Hypothalamus (tissue), 51 donors: ENCODE results near the gene FEM1B.

Source experiments
- DNase-seq, 51 donors: peaks; one replicate each; lab custom pipeline; 2025; lab: John Stamatoyannopoulos, UW

The FEM1B gene

DNA sequence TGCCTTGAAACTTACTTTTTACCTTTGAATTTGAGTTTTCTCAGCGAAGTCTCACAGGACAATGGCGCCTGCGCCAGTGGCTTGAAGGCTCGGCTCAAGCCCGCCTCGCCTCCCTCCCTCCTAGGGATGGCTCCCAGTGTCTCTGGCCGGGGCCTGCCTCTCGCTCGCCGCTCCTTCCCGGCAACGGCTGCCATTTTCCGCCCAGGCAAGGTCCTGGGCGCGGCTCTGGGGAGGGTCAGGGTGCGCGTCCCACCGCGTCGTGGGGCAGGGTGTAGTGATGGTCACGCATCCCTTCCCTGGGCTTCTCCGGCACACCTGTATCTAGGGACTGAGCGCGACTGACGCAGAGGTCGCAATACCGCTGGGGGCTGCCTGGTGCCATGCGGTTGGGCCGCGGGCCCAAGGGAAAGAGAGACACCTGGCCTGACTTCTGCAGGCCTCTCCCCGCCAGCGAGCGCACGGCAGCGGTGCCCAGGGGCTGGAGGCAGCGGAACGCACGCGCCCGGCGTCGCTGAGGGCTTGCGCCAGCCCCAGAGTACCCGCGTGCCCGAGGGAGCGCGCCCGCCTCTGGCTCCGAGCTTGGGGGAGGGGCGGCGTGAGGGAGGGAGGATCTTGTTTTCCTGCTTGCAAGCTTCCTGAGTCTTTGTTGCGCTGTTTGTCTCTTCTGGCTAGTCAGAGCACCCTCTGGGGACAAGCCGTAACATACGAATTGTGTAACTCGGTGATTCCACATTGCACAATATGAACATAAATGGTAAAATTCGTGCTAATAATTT is 20.7 kb upstream of the FEM1B start:
- peak; percentile 51 to 94 (median 84) for DNase-seq

- DNase-seq, result no peak
Observed at GRCh38 chr15:68258692-68259091, 18.9 kb upstream of the FEM1B start.

DNA sequence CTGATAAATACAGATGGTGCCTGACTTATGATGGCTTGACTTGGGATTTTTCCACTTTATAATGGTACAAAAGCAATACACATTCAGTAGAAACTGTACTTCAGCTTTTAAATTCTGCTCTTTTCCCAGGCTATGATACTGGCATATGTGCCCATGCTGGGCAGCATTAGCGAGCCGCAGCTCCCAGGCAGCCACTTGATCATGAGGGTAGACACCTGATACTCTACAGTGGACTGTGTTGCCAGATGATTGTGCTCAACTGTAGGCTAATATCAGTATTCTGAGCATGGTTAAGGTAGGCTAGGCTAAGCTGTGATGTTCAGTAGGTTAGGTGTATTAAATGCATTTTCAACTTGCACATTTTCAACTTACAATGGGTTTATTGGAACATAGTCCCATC is 17.7 kb upstream of the FEM1B start:
- DNase-seq, result no peak

GRCh38 chr15:68261241-68261640 is 16.3 kb upstream of the FEM1B start:
- DNase-seq, result no peak

GRCh38 chr15:68261980-68262379 is 15.6 kb upstream of the FEM1B start:
- no peak for DNase-seq

- no peak for DNase-seq
Observed at GRCh38 chr15:68262514-68263356, 14.8 kb upstream of the FEM1B start.

DNA sequence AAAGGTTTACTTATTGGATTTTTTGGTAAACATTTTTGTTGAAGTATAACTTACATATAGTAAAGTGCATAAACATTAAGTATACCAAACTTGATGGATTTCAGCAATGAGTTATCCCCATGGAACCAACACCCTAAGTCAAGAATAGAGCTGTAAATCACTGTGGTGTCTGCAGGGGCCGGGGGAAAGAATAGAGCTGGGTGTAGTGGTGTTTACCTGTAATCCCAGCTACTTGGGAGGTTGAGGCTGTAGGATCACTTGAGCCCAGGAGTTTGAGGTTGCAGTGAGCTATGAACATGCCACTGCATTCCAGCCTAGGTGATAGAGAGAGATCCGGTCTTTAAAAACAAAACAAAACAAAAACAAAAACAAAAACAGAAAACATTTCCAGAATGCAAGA is 13.3 kb upstream of the FEM1B start:
- no peak for DNase-seq

- no peak for DNase-seq
Observed at GRCh38 chr15:68265081-68265480, 12.5 kb upstream of the FEM1B start.

DNA sequence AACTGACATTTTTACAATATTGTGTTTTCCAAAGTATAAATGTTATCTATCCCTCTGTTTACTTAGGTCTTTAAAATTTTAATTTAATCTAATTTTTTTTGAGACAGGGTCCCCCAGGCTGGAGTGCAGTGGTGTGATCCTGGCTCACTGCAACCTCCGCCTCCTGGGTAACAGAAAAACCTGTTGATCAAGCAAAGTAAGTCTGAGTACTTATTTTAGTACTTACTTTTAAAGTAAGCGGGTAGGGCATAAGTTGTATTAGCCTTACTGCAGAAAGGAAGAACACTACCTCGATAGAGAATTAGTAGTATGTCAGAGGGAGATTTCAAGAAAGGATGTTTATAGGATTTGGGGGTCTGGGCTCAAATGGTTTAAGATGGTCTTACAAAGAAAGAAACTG is 11.9 kb upstream of the FEM1B start:
- no peak for DNase-seq

- DNase-seq, result no peak
Observed at GRCh38 chr15:68268405-68268804, 9.1 kb upstream of the FEM1B start.

- DNase-seq, result peak in 17 of 51 donors; percentile 6 to 57 (median 28)
Observed at GRCh38 chr15:68271854-68272471, 5.6 kb upstream of the FEM1B start.

DNA sequence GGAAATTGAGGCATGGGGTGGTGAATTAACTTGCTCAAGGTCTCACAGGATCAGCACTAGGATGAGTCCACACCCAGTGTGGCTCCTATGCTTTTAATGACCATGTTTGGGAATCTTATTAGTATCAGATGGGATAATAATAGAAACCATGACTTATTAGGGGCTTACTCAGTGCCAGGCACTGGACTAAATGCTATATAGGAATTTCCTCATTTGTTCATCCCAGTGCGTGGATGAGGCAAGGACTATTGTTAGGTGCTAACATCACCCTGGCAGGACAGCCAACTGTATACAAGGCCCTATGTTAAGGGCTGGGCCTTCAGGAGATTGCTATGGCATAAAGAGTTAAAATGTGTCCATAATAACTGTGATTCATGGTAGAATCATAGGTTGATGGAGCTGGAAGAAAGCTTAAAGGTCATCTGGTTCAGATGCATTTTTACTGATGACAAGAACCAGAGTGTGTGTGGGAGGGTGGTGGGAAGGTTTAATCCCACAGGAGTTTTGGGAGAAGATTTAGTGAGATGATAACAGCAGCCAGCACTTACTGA is 4.7 kb upstream of the FEM1B start:
- no peak for DNase-seq

GRCh38 chr15:68274201-68274848 is 3.2 kb upstream of the FEM1B start:
- DNase-seq, result no peak

DNA sequence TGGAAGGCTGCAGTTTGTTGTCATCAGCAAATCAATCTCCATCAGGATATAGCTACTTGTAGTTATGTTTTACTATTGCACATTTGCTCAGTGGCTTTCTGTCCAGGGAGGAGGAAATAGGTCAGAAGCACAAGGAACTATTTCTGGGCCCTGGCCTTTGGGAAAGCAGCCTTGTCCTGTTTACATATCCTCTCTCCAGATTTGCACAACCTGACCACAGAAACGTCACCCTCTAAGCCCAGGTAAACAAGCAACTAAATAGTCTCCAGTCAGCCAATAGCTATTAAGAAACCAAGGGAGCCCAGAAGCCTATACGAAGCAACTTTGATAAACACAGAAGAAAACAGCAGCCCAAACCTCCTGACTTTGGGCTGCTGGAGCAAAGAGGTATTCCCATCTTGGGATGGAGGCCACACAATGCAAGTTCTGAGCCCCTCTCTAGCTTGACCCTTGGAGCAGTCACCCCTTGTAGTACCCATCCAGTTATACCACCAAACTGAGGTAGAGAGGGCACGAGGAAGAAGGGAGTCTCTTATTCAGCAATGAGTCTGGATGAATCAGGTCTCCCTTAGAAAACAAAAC is 2.3 kb upstream of the FEM1B start:
- no peak for DNase-seq

DNA sequence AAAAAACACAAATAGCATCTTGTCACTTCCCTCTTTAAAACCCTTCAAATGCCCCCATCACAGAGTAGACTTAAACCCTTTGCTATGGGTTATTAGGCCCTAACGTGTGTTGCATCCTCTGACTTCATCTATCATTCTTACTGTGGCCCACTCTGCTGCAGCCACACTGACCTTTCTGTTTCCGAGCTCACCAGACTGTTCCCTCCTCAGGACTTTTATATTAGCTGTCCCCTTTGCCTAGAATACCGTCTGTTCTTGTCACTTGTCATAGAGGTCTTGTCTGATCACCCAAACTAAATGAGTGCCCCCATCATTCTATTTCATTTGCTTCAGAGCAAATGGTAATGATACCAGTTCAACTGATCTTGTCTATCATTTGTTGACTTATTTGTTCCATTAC is 877 bp upstream of the FEM1B start:
- no peak for DNase-seq

DNA sequence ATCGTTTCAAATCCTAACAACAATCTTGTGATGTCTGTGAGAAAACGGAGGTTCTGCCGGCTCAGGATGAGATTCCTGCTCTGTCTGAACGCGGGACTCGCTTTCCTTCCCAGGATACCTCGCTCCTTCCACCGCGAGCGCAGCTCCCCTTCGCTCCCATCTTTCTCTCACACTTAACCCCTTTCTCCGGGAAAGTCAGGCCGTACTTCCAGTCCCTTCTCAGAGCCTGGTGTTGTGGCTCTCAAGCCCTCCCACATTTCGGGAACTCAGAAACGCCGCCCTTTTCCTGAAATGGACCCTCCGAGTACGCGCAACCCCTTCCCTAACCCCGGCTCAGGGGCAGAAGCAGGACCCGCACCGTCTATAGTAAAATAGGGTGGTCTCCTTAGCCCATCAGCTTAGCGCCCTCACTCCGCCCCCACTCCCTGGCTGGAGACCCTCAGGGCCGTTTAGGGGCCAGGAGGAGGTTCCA is 378 bp upstream of the FEM1B start:
- peak in 22 of 51 donors; percentile 26 to 84 (median 62) for DNase-seq

- DNase-seq, result peak in 4 of 51 donors; percentile 58 to 64 (median 62)
Observed at GRCh38 chr15:68278345-68278594, 725 bp downstream of the FEM1B start.

- peak in 2 of 51 donors; percentile 24 to 25 for DNase-seq
Observed at GRCh38 chr15:68278595-68279405, 1.3 kb downstream of the FEM1B start.
